IMR-90 (cell line): ENCODE measurements around the gene ZNF229. TPM values are rescaled to one million over a fixed set of nuclear protein-coding genes. Genes with fewer than 3 reads are reported as not detected.

Source experiments
- ATAC-seq: fragments of 200-7000 bp; cut with Tn5 transposase; 2 replicates; pipeline ENCODE4 v1.9.1; 2020; ENCODE audit warnings: low read depth, mild to moderate bottlenecking, moderate library complexity
- BruUV-seq: library from RNA; stranded (reverse); fragments of 400-500 nt; replicated peaks from 2 replicates; lab custom pipeline; 2021; lab: Mats Ljungman, UMichigan
- CTCF ChIA-PET: fragments of 300-600 bp; formaldehyde crosslinking; extraction: SDS; loops from one replicate; lab custom pipeline; 2021; ENCODE audit warnings: antibody characterized with exemption; lab: Yijun Ruan, JAX
- POLR2A ChIA-PET: fragments of 300-600 bp; sonication (Branson Sonifier 250); formaldehyde crosslinking; loops from one replicate; lab custom pipeline; 2022; ENCODE audit warnings: antibody characterized with exemption; ENCODE audit not compliant: unreplicated experiment; lab: Charles Lee
- DNase-seq: peaks from one replicate; pipeline ENCODE4 v3.0.0; 2013
- H2AFZ ChIP-seq: replicated peaks from 2 replicates; pipeline ENCODE3; 2013; ENCODE audit warnings: low read length, mild to moderate bottlenecking; ENCODE audit not compliant: poor library complexity
- H2AK5ac ChIP-seq: 2 replicates; pipeline ENCODE4 v1.6.1; 2013; ENCODE audit warnings: low read depth, low read length, inconsistent platforms
- H2AK9ac ChIP-seq: replicated peaks from 2 replicates; pipeline ENCODE3; 2013; ENCODE audit warnings: mild to moderate bottlenecking, low read depth, low read length, moderate library complexity; ENCODE audit not compliant: poor library complexity
- H2BK120ac ChIP-seq: 2 replicates; pipeline ENCODE4 v1.6.1; 2013; ENCODE audit warnings: low read depth, low read length, inconsistent platforms
- H2BK15ac ChIP-seq: 3 replicates; pipeline ENCODE4 v1.6.1; 2013; ENCODE audit warnings: low read depth, low read length, inconsistent platforms
- H2BK20ac ChIP-seq: 2 replicates; pipeline ENCODE4 v1.6.1; 2013; ENCODE audit warnings: low read depth, mild to moderate bottlenecking, inconsistent platforms, low read length, moderate library complexity
- H2BK5ac ChIP-seq: 2 replicates; pipeline ENCODE4 v1.6.1; 2013; ENCODE audit warnings: mild to moderate bottlenecking, low read depth, low read length, inconsistent platforms; ENCODE audit not compliant: poor library complexity, severe bottlenecking
- H3K14ac ChIP-seq: replicated peaks from 2 replicates; pipeline ENCODE4 v1.6.1; 2013; ENCODE audit warnings: low read depth, low read length, inconsistent platforms
- H3K18ac ChIP-seq: 2 replicates; pipeline ENCODE4 v1.6.1; 2013; ENCODE audit warnings: low read depth, low read length, control low read depth
- H3K23ac ChIP-seq: 2 replicates; pipeline ENCODE4 v1.6.1; 2013; ENCODE audit warnings: low read depth, low read length, inconsistent platforms
- H3K27ac ChIP-seq: 2 replicates; pipeline ENCODE4 v1.5.1; 2013; ENCODE audit warnings: mild to moderate bottlenecking, control low read depth, low read length; ENCODE audit not compliant: insufficient read depth
- H3K27me3 ChIP-seq: 2 replicates; pipeline ENCODE4 v1.6.1; 2013; ENCODE audit warnings: low read length; ENCODE audit not compliant: control insufficient read depth, insufficient read depth
- H3K36me3 ChIP-seq: 2 replicates; pipeline ENCODE4 v1.6.1; 2013; ENCODE audit warnings: low read length, mixed read lengths; ENCODE audit not compliant: control insufficient read depth, insufficient read depth
- H3K4ac ChIP-seq: 2 replicates; pipeline ENCODE4 v1.6.1; 2013; ENCODE audit warnings: low read depth, low read length, inconsistent platforms
- H3K4me1 ChIP-seq: 2 replicates; pipeline ENCODE4 v1.6.1; 2013; ENCODE audit warnings: low read length, mixed read lengths; ENCODE audit not compliant: control insufficient read depth, insufficient read depth
- H3K4me2 ChIP-seq: 2 replicates; pipeline ENCODE4 v1.6.1; 2013; ENCODE audit warnings: low read depth, mild to moderate bottlenecking, control low read depth, low read length, moderate library complexity
- H3K4me3 ChIP-seq: 2 replicates; pipeline ENCODE4 v1.5.1; 2013; ENCODE audit warnings: low read depth, mild to moderate bottlenecking, control low read depth, low read length, moderate library complexity; ENCODE audit not compliant: insufficient read depth
- H3K56ac ChIP-seq: 2 replicates; pipeline ENCODE4 v1.6.1; 2013; ENCODE audit warnings: low read length, inconsistent platforms; ENCODE audit not compliant: insufficient read depth; ENCODE audit errors: extremely low read depth
- H3K79me1 ChIP-seq, 2 experiments: 2 replicates each; pipeline ENCODE4 v1.6.1; 2013; ENCODE audit warnings: low read length in 2 of 2, inconsistent platforms in 1 of 2, low read depth in 1 of 2
- H3K9ac ChIP-seq: 2 replicates; pipeline ENCODE4 v1.6.1; 2013; ENCODE audit warnings: low read depth, low read length, control low read depth
- H3K9me1 ChIP-seq: 2 replicates; pipeline ENCODE4 v1.6.1; 2013; ENCODE audit warnings: low read length, inconsistent platforms; ENCODE audit not compliant: insufficient read depth
- H3K9me3 ChIP-seq: 2 replicates; pipeline ENCODE4 v1.6.1; 2013; ENCODE audit warnings: low read length; ENCODE audit not compliant: control insufficient read depth, insufficient read depth
- H4K20me1 ChIP-seq: 2 replicates; pipeline ENCODE4 v1.6.1; 2013; ENCODE audit warnings: low read length, inconsistent platforms; ENCODE audit not compliant: insufficient read depth
- H4K5ac ChIP-seq: 2 replicates; pipeline ENCODE4 v1.6.1; 2013; ENCODE audit warnings: mild to moderate bottlenecking, low read depth, low read length, control low read depth
- H4K8ac ChIP-seq, 2 experiments: 2 replicates each; pipeline ENCODE4 v1.6.1; 2013; ENCODE audit warnings: low read depth in 2 of 2, low read length in 2 of 2, control low read depth in 1 of 2, inconsistent platforms in 1 of 2
- H4K91ac ChIP-seq: 2 replicates; pipeline ENCODE4 v1.6.1; 2013; ENCODE audit warnings: low read depth, low read length, inconsistent platforms; ENCODE audit not compliant: insufficient read depth
- NFE2L2 ChIP-seq: fragments of 150-350 bp; IDR thresholded peaks from 2 replicates; pipeline ENCODE4 v1.6.1; 2016; ENCODE audit warnings: low read depth, mild to moderate bottlenecking, low read length
- WGBS, 2 experiments: methylation state at CpG; one replicate each; pipeline versions ENCODE4 v1.1.5 to v1.1.7; 2013; ENCODE audit warnings: missing lambda C conversion rate in 2 of 2; ENCODE audit not compliant: insufficient read length in 1 of 2; ENCODE audit errors: extremely low coverage in 2 of 2; 5-methylcytosine and 5-hydroxymethylcytosine counted together
- dilution Hi-C: fragments of 300-500 bp; cut with HindIII; formaldehyde crosslinking; loops from one replicate; pipeline ENCODE4 v1.14.3; 2018; ENCODE audit warnings: low sequenced_read_pairs; ENCODE audit not compliant: unreplicated experiment
- in situ Hi-C: fragments of 300-500 bp; cut with MboI; formaldehyde crosslinking; loops from 3 replicates; pipeline ENCODE4 v1.14.3; 2019; ENCODE audit warnings: low sequenced_read_pairs, inconsistent platforms, mixed read lengths
- intact Hi-C: fragments of 100-400 bp; cut with micrococcal nuclease; formaldehyde crosslinking; loops from 2 replicates; pipeline ENCODE4 v1.10.0; 2022
- polyA plus RNA-seq, 3 experiments: library from polyadenylated mRNA; depleted of rRNA; stranded (reverse); fragments of >200 nt; gene quantifications; 2 replicates each; pipeline ENCODE4 v1.2.3, GENCODE V29; 2012; ENCODE audit warnings: low replicate concordance in 1 of 3
- total RNA-seq: library from RNA; depleted of rRNA; stranded (reverse); fragments of >200 nt; gene quantifications from 2 replicates; pipeline ENCODE4 v1.2.3, GENCODE V29; 2012
- TF ChIP-seq, protein P1 (sequence below): fragments of 150-350 bp; IDR thresholded peaks from 2 replicates; pipeline ENCODE4 v1.6.1; 2017; ENCODE audit warnings: mild to moderate bottlenecking, antibody characterized with exemption, low read length, low read depth

Gene ZNF229
- total and polyA plus RNA-seq, 2 of the 4 experiments (the other 2 are of a cell fraction), result 3.4 to 17.6 TPM

DNA sequence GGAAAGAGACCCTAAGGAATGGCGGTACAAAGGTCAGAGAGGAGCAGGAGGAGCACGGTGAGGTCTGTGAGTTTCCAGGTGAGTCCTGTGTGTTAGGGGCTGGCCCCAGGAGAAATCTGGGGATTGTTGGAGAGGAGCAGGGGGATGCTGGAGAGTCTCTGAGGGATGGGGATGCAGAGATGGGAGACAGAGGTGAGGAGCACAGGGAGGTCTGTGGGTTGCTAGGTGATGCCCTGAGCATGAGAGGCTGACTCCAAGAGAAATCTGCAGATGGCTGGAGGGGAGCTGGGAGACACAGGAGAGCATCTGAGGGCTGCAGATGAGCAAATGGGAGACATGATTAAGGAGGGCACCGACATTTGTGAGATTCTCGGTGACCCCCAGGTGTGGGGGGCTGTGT lies 4.1 kb upstream of the ZNF229 start:
- no peak overlapping the region for H3K14ac ChIP-seq
- H3K4me2 ChIP-seq, result no peak overlapping the region
- peaks cover 0 to 8% of the 10 kb centered on the region in 2 experiments; a peak in 2 of 4 replicates for H3K79me1 ChIP-seq
- CTCF ChIA-PET, result interaction anchor here (0.6 kb wide), 1 partner anchor 136 kb away, joined by 5 read pairs; no protein-coding TSS in a partner anchor
- 94% methylated on average over 2 of the region's 4 CpGs; no CpG with 5 or more reads in 1 of the 2 experiments for WGBS, 2 experiments
- no peak for DNase-seq
- H2BK20ac ChIP-seq, result no peak overlapping the region
- H3K18ac ChIP-seq, result no peak overlapping the region
- H3K9ac ChIP-seq, result no peak overlapping the region
- H4K5ac ChIP-seq, result no peak overlapping the region
- no peak overlapping the region for H4K91ac ChIP-seq
- no peaks in the 10 kb centered on the region for H3K27me3 ChIP-seq
- H3K56ac ChIP-seq, result no peak overlapping the region
- no peaks in the 10 kb centered on the region for H4K20me1 ChIP-seq
- H3K4ac ChIP-seq, result no peak overlapping the region
- H2AK5ac ChIP-seq, result no peak overlapping the region
- no TSS peak for BruUV-seq
- H3K4me3 ChIP-seq, result no peak overlapping the region
- no peak overlapping the region for H3K27ac ChIP-seq
- intact Hi-C loops (no loop called here), dilution Hi-C loops (no loop called here), in situ Hi-C loops (no loop called here)
- H4K8ac ChIP-seq, result no peak overlapping the region
- ATAC-seq, result no peak
- H3K9me3 ChIP-seq, result peaks cover 25% of the 10 kb centered on the region; the same call in 1 of the 2 replicates
- no peaks in the 10 kb centered on the region for H3K36me3 ChIP-seq
- H2BK15ac ChIP-seq, result no peak overlapping the region
- no peak overlapping the region for H2BK5ac ChIP-seq
- H3K23ac ChIP-seq, result no peak overlapping the region
- POLR2A ChIA-PET, result no interaction called here
- no peaks in the 10 kb centered on the region for H3K9me1 ChIP-seq
- TF ChIP-seq, protein P1, sequence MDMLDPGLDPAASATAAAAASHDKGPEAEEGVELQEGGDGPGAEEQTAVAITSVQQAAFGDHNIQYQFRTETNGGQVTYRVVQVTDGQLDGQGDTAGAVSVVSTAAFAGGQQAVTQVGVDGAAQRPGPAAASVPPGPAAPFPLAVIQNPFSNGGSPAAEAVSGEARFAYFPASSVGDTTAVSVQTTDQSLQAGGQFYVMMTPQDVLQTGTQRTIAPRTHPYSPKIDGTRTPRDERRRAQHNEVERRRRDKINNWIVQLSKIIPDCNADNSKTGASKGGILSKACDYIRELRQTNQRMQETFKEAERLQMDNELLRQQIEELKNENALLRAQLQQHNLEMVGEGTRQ, result no peak
- no peak for TF ChIP-seq NFE2L2
- H2AK9ac ChIP-seq, result no peak overlapping the region
- no peak overlapping the region for H2AFZ ChIP-seq
- peaks cover 3% of the 10 kb centered on the region; the same call in 1 of the 2 replicates for H3K4me1 ChIP-seq
- H2BK120ac ChIP-seq, result no peak overlapping the region
